ENCODE measurements around the gene SLC27A4.

GRCh38 chr9:128292009-128292408, 48.3 kb upstream of the SLC27A4 start:
- TF ChIP-seq CTCF (IDR thresholded peaks at IDR 0.05) (no peak), POLR2A (IDR thresholded peaks at IDR 0.05) (no peak)

All from uterus (tissue), 2 donors.